CD4-positive, alpha-beta T cell treated with Interleukin-1 beta for 1 hour (primary cell): ENCODE results near the gene TNRC6A.
"Not testable (repeated sequence)": the region's sequence is repeated elsewhere in the genome, so short reads cannot be mapped to it uniquely, and the experiment has no call there.

Source experiments
- DNase-seq, 2 donors: peaks; one replicate each; pipeline ENCODE4 v3.0.0-alpha.2; 2020 to 2022

Gene TNRC6A

GRCh38 chr16:24761526-24761925, 32.1 kb downstream of the TNRC6A start:
- no peak for DNase-seq

- no peak for DNase-seq
Observed at GRCh38 chr16:24764916-24765315, 35.5 kb downstream of the TNRC6A start.

- no peak for DNase-seq
Observed at GRCh38 chr16:24766057-24766456, 36.6 kb downstream of the TNRC6A start.

GRCh38 chr16:24769806-24770205, 40.4 kb downstream of the TNRC6A start:
- DNase-seq, result no peak

DNA sequence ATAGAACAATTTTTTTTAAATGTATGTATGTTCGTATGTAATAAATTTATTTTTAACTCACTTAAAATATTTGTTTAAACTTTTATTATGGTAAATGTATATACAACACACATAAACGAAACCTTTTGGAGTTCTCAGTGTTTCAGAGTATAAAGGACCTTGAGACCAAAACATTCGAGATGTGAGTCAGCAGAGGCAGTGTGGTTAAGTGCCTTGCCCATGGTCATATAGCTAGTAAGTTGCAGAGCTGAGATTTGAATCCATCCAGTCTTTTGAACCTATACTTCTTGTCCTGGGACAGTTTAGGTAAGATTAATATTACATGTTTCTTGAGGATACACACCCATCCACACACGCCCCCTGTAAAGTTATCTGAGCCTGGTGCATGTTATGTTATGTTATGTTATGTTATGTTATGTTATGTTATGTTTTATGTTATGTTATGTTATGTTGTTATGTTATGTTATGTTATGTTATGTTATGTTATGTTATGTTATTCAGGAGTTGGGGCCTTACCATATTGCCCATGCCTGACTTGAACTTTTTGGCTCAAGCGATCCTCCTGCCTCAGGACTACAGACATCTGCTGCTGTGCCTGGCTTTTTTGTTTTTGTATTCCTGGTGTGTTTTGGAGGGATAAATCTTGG, 41.8 kb downstream of the TNRC6A start:
- no peak for DNase-seq

DNA sequence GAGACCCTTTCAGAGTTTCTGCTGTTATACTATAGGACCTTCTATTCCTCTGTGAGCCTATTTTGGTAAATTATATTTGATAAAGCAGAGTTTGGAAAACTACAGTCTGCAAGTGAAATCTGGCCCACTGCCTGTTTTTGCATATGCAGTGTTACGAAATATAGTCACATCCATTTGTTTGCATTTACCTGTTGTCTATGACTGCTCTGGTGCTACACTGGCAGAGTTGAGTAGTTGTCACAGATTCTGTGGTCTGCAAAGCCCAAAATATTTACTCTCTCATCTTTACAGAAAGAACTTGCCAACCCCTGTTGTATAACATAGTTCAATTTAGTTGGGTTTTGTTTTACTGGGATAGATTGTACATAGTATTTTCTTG, 42.3 kb downstream of the TNRC6A start:
- no peak for DNase-seq

- no peak for DNase-seq
Observed at GRCh38 chr16:24773771-24774427, 44.4 kb downstream of the TNRC6A start.

DNA sequence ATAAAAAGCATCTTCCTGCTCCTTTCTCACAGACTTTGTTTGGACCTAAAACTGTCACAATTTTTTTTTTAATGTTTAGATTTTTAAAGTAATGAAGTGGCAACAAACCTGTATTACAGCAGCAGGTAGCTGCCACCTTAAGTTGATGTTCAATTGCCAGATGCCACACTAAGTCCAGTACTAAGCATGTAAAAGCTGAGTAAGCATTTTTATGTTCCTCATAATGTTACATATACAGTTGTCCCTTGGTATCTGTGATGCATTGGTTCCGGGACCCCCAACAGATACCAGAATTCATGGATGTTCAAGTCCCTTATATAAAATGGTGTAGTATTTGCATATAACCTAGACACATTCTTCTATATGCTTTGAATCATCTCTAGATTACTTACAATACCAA, 45.1 kb downstream of the TNRC6A start:
- no peak for DNase-seq

- no peak for DNase-seq
Observed at GRCh38 chr16:24775455-24775854, 46.0 kb downstream of the TNRC6A start.

GRCh38 chr16:24776501-24777220, 47.2 kb downstream of the TNRC6A start:
- no peak for DNase-seq

DNA sequence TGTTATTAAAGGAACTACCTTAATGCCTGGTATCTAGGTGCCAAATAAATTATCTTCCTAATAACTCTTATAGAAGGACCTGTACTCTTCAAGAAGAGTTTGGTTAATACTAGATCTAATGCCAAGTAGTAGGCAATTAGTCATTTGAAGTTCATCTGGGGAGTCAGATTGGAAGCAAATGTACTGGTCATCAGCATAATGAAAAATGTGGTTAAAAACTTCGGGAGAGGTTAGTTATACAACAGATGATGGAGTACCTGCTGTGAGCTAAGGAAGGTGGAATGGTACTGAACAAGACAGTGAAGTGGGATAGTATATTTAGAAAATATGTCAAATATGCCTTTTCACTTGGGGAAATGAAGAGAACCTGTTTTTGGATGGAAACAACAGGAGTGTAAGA, 49.2 kb downstream of the TNRC6A start:
- no peak for DNase-seq

DNA sequence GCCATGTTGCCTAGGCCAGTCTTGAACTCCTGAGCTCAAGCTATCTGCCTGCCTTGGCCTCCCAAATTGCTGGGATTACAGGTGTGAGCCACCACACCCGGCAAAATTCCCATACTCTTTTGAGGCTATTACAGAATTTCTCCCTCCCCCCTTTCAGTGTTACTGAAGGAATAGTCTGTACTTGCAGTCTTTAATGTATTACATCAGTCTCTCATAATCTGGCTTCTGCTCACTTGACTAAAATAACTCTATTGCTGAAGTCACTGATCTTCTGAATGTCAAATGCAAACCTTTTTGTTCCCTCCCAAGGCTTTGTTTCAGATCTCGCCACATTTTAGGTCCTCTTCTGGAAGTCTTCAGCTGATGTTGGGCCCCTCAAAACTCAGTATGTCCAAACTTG, 51.8 kb downstream of the TNRC6A start:
- DNase-seq, result no peak

- DNase-seq, result no peak
Observed at GRCh38 chr16:24784121-24784520, 54.7 kb downstream of the TNRC6A start.

DNA sequence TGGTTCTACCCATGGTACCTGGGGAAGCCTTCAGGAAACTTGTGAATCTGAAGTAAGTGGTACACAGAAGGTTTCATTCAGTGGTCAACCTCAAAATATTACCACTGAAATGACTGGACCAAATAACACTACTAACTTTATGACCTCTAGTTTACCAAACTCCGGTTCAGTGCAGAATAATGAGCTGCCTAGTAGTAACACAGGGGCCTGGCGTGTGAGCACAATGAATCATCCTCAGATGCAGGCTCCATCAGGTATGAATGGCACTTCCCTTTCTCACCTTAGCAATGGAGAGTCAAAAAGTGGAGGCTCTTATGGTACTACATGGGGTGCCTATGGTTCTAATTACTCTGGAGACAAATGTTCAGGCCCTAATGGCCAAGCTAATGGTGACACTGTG, 60.4 kb downstream of the TNRC6A start:
- no peak for DNase-seq

GRCh38 chr16:24800586-24800985, 71.1 kb downstream of the TNRC6A start:
- no peak for DNase-seq

GRCh38 chr16:24801761-24802302, 72.4 kb downstream of the TNRC6A start:
- DNase-seq, result no peak

DNA sequence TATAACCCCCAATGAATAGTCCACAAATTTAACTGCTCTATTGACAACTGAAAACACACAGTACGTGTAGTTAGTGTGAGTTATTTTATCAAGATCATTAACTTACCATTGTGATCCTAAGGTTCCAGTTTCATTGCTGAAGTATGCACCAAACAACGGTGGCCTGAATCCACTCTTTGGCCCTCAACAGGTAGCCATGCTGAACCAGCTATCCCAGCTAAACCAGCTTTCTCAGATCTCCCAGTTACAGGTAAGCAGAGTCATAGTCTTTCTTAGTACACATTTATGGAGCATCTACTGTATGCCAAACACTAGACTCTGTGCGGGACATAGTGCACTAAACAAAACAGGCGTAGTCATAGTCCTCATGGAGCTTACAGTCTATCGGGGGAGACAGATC, 76.0 kb downstream of the TNRC6A start:
- no peak for DNase-seq

DNA sequence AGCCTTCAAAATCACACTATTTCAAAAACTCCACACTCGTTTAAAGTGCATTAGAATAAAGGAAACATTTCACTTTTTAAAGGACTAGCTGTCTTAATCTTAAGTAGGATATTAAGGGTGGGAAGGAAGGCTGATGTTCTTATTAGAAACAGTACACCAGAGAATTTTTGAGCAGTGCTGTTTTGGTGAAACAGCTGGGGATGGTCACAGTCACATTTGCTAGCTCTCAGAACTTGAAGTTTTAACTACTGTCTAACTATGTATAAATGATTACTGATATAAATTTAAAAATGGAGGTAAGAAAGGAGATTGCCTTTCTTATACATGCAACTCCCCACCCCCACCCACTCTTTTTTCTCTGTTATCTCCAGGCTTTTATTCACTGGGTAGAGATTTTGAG, 77.8 kb downstream of the TNRC6A start:
- DNase-seq, result no peak

DNA sequence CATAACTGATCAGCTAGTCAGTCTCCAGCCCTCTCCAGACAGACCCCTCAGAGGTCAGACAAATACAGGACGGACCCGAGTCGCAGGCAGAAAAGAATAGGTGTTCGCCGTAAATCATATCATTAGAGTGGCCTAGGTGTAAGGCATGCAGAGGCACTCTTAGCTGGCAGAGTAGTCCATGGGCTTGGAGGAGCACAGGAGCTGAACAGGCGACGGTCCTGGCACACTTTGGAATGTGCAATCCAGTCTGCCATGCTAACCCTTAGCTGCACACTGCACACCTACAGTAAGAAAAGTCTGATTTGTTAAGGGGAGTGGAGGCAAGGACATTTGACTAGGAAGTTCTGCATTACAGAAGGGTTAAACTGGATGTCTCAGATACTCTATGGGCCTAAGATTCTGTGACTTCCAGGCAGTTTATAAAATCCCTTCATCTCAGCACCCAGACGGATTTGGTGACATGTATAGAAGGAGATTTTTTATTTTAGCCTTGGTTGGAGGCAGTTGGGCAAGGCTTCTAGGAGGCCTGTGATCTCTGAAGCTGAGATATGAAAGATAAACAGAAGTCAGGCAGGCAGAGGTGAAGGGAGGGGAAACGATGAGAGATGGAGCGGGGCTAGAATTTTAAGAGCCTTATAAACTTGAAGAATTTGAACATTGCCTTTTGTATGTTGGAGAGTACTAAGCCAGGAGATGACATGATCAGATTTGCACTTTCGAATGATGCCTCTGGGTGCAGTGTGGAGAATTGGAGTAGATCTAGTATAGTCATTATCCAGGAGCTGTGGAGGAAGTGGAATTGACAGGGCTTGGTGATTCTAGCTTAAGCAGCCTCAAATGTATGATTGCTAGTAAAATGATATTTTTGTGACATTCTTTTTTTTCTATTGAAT, 81.7 kb downstream of the TNRC6A start:
- DNase-seq, result no peak

- DNase-seq, result not testable (repeated sequence)
Observed at GRCh38 chr16:24812813-24813212, 83.4 kb downstream of the TNRC6A start.

DNA sequence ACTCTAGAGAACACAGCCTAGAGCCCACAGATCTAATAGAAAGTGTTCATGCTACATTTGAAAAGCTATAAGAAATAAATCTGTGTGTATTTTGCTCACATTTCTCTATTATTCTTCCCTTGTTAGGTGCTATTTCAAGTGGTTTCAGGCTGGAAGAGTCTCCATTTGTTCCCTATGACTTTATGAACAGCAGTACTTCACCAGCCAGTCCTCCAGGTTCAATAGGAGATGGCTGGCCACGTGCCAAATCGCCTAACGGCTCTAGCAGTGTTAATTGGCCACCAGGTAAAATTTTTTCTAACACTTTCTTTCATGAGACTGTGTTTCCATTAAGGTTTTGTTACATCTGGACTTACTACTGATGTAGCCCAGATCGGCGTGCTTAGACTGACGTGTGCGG, 85.6 kb downstream of the TNRC6A start:
- no peak for DNase-seq

DNA sequence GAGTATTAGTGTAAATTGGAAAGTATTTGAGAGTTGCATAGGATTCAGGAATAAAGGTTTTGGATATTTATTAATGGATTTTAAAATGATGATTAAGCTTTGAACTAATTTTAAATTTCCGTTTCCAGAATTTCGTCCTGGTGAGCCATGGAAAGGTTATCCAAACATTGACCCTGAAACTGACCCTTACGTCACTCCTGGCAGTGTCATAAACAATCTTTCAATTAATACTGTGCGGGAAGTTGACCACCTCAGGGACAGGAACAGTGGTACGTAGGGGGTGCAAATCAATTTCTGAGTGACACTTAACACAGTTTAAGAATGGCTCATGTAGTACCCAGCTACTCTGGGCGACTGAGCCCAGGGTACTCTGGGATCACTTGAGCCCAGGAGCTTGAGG, 87.2 kb downstream of the TNRC6A start:
- DNase-seq, result no peak

- DNase-seq, result no peak
Observed at GRCh38 chr16:24819462-24820040, 90.1 kb downstream of the TNRC6A start.
